A172 (cell line): ENCODE data around the gene DOCK3. TPM values are rescaled to one million over a fixed set of nuclear protein-coding genes. Genes with fewer than 3 reads are reported as not detected.
"Not testable (repeated sequence)": the region's sequence is repeated elsewhere in the genome, so short reads cannot be mapped to it uniquely, and the experiment has no call there.

Source experiments
- DNase-seq: peaks from one replicate; pipeline ENCODE4 v3.0.0-alpha.2; 2015; ENCODE audit warnings: low spot score
- total RNA-seq: library from RNA; depleted of rRNA; stranded (reverse); fragments of >200 nt; shearing (Covaris generic); gene quantifications from 2 replicates; pipeline ENCODE4 v1.2.3, GENCODE V29; 2014

DOCK3 gene
- total RNA-seq, 1 experiment from 2014 or later = 1.4 TPM

- DNase-seq = not testable (repeated sequence)
These were observed 420.1 kb downstream of the DOCK3 start for GRCh38 chr3:51094838-51095237.

- peak; percentile 62 for DNase-seq
These were observed 425.2 kb downstream of the DOCK3 start for GRCh38 chr3:51099794-51100535.

GRCh38 chr3:51100536-51100851 lies 425.8 kb downstream of the DOCK3 start:
- no peak for DNase-seq

GRCh38 chr3:51102396-51102795 lies 427.7 kb downstream of the DOCK3 start:
- no peak for DNase-seq

DNA sequence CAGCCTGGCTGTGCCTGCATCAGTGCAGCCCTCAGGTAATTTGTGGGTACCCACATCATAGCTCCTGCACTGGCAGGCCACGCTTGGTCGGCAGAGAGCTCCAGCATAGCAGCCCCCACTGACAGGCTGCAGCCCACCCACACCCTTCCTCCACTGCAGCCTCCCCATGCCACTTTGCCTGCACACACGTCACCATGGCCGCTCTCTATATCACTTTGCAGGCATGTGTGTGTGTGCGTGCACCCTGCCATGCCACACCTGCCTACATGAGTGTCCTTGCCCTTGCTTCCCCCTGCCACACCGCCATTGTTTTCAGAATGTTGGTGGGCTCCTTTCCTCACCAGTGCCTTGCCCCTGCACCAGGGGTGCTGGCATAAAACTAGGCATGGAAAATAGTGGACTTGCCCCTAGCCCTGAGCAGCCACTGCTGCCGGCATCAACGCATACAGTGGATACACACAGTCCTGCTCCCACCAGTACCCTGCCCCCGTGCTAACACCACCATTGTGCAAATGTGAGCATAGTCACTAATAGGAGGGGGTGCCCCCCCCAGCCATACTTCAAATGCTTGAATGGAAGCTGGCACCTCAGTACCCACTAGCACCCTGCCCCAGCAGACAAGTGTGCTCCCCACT lies 431.6 kb downstream of the DOCK3 start:
- no peak for DNase-seq

- no peak for DNase-seq
These were observed 435.9 kb downstream of the DOCK3 start for GRCh38 chr3:51110586-51110985.

DNA sequence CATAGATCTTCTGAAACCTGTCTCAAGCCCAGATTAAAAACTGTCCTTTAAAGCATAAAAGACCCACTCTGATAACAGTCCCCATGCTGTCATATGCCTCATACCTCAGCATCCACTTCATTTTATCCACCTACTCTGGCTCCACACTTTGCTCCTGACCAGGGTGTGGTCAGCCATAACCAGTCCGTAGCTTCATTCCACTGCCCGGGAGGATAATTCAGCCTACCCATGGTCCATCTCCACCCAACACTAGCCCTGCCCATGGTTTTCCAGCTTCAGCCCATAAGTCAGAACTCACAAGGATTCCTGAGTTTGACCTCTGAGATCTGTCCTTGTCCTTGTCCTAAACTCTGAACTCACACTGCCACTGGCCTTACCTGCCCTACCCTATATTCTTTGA lies 448.2 kb downstream of the DOCK3 start:
- no peak for DNase-seq

GRCh38 chr3:51123531-51123930 lies 448.8 kb downstream of the DOCK3 start:
- DNase-seq = no peak

- DNase-seq = not testable (repeated sequence)
These were observed 456.9 kb downstream of the DOCK3 start for GRCh38 chr3:51131607-51132006.

DNA sequence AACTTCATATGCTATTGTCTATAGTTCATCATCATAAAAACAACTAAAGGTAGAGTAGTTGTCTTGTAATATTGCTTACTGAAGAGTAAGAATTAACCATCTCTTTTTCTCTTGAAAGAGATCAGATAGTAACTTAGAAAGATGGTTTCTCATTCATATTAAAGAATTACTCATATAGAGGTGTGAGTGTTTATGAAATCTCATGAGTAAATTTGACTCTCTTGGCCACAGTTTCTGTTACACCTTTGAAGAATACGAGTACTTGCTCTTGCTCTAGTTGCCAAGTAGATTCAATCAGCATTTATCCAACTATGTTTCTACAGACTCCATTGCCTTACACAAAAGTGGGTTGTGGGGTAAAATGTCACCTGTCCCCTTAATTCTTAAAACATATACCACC lies 463.0 kb downstream of the DOCK3 start:
- DNase-seq = no peak

GRCh38 chr3:51139616-51140015 lies 464.9 kb downstream of the DOCK3 start:
- DNase-seq = no peak

DNA sequence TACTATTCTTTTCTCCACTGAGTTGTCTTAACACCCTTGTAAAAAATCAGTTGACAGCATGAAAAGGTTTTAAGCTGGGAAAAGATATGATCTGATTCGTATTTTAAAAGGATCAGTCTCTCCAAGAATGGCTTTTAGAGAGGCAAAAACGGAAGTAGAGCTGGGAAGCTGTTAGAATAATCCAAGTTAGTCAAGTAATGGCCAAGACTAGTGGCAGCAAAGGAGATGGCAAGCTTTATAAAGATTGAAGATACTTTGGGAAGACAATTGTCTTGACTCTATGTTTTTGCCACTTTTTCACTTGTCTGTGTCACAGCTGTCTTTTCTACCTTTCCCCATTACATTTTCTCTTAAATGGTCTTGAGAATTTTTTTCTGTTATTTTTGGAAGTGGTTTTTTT lies 466.8 kb downstream of the DOCK3 start:
- DNase-seq = no peak

DNA sequence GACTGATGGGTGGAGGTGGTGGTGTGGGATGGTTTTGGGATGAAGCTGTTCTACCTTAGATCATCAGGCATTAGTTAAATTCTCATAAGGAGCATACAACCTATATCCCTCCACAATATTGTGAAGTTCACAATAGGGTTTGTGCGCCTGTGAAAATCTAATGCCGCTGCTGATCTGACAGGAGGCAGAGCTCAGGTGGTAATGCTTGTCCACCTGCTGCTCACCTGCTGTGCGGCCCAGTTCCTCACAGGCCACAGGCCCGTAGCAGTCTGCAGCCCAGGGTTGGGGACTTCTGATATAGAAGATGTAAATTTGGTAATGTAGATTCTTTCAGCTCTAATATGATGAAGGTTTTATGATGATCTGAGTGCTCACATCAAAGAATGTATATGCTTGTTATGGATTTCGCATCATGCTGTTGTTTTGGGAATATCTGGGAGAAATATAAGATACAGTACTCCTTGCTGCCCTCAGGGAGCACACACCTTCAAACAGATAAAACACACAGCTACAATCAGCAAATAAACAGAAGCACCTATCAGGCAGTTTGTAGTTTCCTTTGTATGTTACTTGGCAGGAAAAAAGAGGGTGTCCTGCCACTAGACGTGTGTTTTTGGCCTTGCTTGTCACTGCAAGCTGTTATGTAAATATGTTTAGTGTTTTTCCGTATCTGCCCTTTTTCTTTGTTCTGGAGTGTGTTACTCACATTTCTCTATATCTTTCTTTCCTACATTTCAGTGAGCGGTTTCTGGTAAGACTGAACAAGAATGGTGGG lies 471.3 kb downstream of the DOCK3 start:
- DNase-seq = no peak

DNA sequence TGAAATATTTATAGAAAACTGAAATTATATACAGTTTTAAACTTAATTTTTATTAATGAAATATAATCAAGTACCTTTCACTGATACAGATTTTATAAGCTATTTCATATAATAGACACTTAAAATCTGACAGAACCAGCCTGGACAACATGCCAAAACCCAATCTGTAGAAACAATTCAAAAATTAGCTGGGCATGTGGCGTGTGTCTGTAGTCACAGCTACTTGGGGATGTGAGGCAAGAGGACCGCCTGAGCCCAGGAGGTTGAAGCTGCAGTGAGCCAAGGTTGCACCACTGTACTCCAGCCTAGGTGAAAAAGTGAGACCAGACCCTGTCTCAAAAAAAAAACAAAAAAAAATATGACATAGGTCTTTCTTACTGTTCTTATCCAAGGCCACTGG lies 472.1 kb downstream of the DOCK3 start:
- DNase-seq = no peak

GRCh38 chr3:51156147-51156546 lies 481.4 kb downstream of the DOCK3 start:
- DNase-seq = no peak

- DNase-seq = no peak
These were observed 488.3 kb downstream of the DOCK3 start for GRCh38 chr3:51163051-51163450.

DNA sequence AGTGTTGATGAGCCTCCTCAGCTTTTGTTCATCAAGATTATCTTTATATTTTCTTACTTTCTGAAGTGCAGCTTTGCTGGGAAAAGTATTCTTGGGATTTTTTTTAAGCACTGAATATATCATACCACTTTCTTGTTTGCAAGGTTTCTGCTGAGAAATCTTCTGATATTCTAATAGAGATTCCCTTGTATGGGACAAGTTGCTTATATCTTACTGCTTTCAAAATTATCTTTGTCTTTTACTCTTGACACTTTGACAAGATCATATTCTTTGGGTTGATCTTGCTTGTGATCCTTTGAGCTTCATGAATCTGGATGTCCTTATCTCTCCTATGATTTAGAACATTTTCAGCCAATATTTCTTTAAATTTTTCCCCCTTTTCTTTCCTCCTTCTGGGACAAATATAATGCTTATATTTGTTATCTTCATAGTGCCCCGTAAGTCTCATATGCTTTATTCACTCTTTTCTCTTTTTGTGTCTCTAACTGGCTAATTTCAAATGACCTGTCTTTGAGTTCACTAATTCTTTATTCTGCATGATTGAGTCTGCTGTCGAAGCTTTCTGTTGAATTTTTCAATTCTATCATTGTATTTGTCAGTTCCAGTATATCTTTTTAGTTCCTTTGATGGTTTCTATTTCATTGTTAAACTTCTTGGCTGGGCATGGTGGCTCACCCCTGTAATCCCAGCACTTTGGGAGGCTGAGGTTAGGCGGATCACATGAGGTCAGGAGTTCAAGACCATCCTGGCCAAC lies 499.0 kb downstream of the DOCK3 start:
- DNase-seq = no peak

- DNase-seq = peak; percentile 10
These were observed 502.2 kb downstream of the DOCK3 start for GRCh38 chr3:51176923-51177322.

GRCh38 chr3:51186446-51186845 lies 511.7 kb downstream of the DOCK3 start:
- not testable (repeated sequence) for DNase-seq

- no peak for DNase-seq
These were observed 515.5 kb downstream of the DOCK3 start for GRCh38 chr3:51190199-51190598.

DNA sequence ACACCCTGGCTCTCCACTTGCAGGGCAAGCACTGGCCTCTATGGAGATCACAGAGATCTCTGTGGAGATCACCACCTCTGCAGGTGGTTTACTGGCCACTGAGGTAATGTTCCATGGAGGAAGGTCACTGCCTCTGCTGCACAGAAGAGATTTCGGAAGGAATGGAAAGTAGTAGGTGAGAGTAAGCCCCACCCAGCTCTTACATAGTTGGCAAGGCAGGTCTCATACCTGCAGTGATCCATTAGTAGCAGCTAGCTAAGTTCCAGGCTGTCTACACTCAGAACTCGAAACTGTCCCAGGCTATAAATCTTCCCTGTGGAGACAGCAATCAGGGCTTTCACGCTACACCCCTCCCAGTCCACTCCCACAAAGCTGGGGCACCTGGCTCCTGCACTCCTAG lies 516.1 kb downstream of the DOCK3 start:
- DNase-seq = no peak

GRCh38 chr3:51191768-51192167 lies 517.0 kb downstream of the DOCK3 start:
- DNase-seq = no peak
